Cardiac fibroblast (primary cell): Measurements from ENCODE around the gene SCOC.

Source experiments
- DNase-seq, 2 donors: peaks; one replicate each; pipeline versions ENCODE4 v3.0.0 to v3.0.0-alpha.2; 2010; ENCODE audit warnings: low read depth in 2 of 2
- H3K4me3 ChIP-seq, 2 donors: replicated peaks in 1 of 2; 1 replicate in 1 of 2; 2 replicates in 1 of 2; pipeline ENCODE4 v1.5.1; 2011; ENCODE audit warnings: low read depth in 2 of 2, low read length in 2 of 2, mild to moderate bottlenecking in 2 of 2, moderate library complexity in 1 of 2
- CTCF ChIP-seq: IDR thresholded peaks from one replicate; pipeline ENCODE4 v1.5.1; 2011; ENCODE audit warnings: low read depth, mild to moderate bottlenecking, low read length, inconsistent platforms

SCOC gene

GRCh38 chr4:140427919-140428471 lies 54.5 kb downstream of the SCOC start:
- H3K4me3 ChIP-seq, result peak overlapping the region; percentile 60 to 65
- peak in 1 of 2 donors; percentile 0 for DNase-seq
- TF ChIP-seq CTCF, result no peak
